SK-N-MC (cell line): ENCODE results near the gene GRAMD1C.

Source experiments
- EZH2 ChIP-seq: fragments of 200-600 bp; sonication (generic); IDR thresholded peaks from one replicate; pipeline ENCODE4 v1.6.1; 2017; ENCODE audit warnings: antibody characterized with exemption
- POLR2AphosphoS5 ChIP-seq: IDR thresholded peaks from 2 replicates; pipeline ENCODE4 v1.6.1; 2012; ENCODE audit warnings: mild to moderate bottlenecking, low read depth, low read length, borderline replicate concordance

DNA sequence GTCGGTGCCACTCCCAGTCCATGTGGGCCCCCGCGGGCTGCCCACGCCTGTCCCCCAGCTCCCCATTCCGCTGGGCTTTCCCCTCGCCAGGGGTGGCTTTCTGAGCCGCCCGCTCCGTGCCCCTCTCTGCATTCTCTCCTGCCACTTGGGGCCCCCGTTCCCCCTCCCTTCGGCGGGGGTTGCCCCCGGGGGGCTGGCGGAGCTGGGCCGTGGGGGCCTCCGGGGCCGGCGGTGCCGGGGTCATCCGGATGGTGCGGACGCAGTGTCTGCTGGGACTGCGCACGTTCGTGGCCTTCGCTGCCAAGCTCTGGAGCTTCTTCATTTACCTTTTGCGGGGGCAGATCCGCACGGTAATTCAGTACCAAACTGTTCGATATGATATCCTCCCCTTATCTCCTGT, 46.5 kb downstream of the GRAMD1C start:
- TF ChIP-seq EZH2, result no peak
- TF ChIP-seq POLR2AphosphoS5, result no peak
